ENCODE data around the gene HNRNPA2B1.
"Not testable (repeated sequence)": the region's sequence is repeated elsewhere in the genome, so short reads cannot be mapped to it uniquely, and the experiment has no call there.

HNRNPA2B1 gene

GRCh38 chr7:26178272-26178960, 22.1 kb downstream of the HNRNPA2B1 start:
- Histone ChIP-seq H3K27me3 (replicated peaks; ENCODE audit: control insufficient read depth, insufficient read depth, low read length, poor library complexity, severe bottlenecking) (no peaks in the 10 kb centered on the region), H3K36me3 (ENCODE audit: control insufficient read depth, insufficient read depth, low read length) (peaks cover 6% of the 10 kb centered on the region), H3K4me1 (ENCODE audit: control insufficient read depth, insufficient read depth, low read length, poor library complexity, severe bottlenecking) (no peaks in the 10 kb centered on the region), H3K27ac (ENCODE audit: insufficient read depth, low read length, poor library complexity, severe bottlenecking) (no peak overlapping the region), H3K9me3 (ENCODE audit: control insufficient read depth, low read length) (no peaks in the 10 kb centered on the region), H3K4me3 (ENCODE audit: insufficient read depth, low read depth, low read length, poor library complexity, severe bottlenecking) (no peak overlapping the region)
- DNase-seq: no peak

GRCh38 chr7:26177269-26177668, 23.3 kb downstream of the HNRNPA2B1 start:
- H3K27me3 ChIP-seq (replicated peaks; ENCODE audit: control insufficient read depth, insufficient read depth, low read length, poor library complexity, severe bottlenecking); DNase-seq; H3K27ac ChIP-seq (ENCODE audit: insufficient read depth, low read length, poor library complexity, severe bottlenecking); H3K4me1 ChIP-seq (ENCODE audit: control insufficient read depth, insufficient read depth, low read length, poor library complexity, severe bottlenecking); H3K36me3 ChIP-seq (ENCODE audit: control insufficient read depth, insufficient read depth, low read length); H3K9me3 ChIP-seq (ENCODE audit: control insufficient read depth, low read length); H3K4me3 ChIP-seq (ENCODE audit: insufficient read depth, low read depth, low read length, poor library complexity, severe bottlenecking): not testable (repeated sequence)

GRCh38 chr7:26176696-26177095, 23.9 kb downstream of the HNRNPA2B1 start:
- H3K36me3 ChIP-seq (ENCODE audit: control insufficient read depth, insufficient read depth, low read length); H3K9me3 ChIP-seq (ENCODE audit: control insufficient read depth, low read length); DNase-seq; H3K4me3 ChIP-seq (ENCODE audit: insufficient read depth, low read depth, low read length, poor library complexity, severe bottlenecking); H3K27ac ChIP-seq (ENCODE audit: insufficient read depth, low read length, poor library complexity, severe bottlenecking); H3K27me3 ChIP-seq (replicated peaks; ENCODE audit: control insufficient read depth, insufficient read depth, low read length, poor library complexity, severe bottlenecking); H3K4me1 ChIP-seq (ENCODE audit: control insufficient read depth, insufficient read depth, low read length, poor library complexity, severe bottlenecking): not testable (repeated sequence)

DNA sequence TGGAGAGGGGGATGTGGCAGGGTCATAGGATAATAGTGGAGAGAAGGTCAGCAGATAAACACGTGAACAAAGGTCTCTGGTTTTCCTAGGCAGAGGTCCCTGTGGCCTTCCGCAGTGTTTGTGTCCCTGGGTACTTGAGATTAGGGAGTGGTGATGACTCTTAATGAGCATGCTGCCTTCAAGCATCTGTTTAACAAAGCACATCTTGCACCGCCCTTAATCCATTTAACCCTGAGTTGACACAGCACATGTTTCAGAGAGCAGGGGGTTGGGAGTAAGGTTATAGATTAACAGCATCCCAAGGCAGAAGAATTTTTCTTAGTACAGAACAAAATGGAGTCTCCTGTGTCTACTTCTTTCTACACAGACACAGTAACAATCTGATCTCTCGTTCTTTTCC, 24.6 kb downstream of the HNRNPA2B1 start:
- H3K27ac ChIP-seq (ENCODE audit: insufficient read depth, low read length, poor library complexity, severe bottlenecking); DNase-seq; H3K27me3 ChIP-seq (replicated peaks; ENCODE audit: control insufficient read depth, insufficient read depth, low read length, poor library complexity, severe bottlenecking); H3K9me3 ChIP-seq (ENCODE audit: control insufficient read depth, low read length); H3K36me3 ChIP-seq (ENCODE audit: control insufficient read depth, insufficient read depth, low read length); H3K4me1 ChIP-seq (ENCODE audit: control insufficient read depth, insufficient read depth, low read length, poor library complexity, severe bottlenecking); H3K4me3 ChIP-seq (ENCODE audit: insufficient read depth, low read depth, low read length, poor library complexity, severe bottlenecking): not testable (repeated sequence)

GRCh38 chr7:26172048-26172447, 28.5 kb downstream of the HNRNPA2B1 start:
- no peaks in the 10 kb centered on the region for H3K27me3 ChIP-seq (replicated peaks; ENCODE audit: control insufficient read depth, insufficient read depth, low read length, poor library complexity, severe bottlenecking)
- peaks cover 3% of the 10 kb centered on the region for H3K4me1 ChIP-seq (ENCODE audit: control insufficient read depth, insufficient read depth, low read length, poor library complexity, severe bottlenecking)
- no peak for DNase-seq
- H3K36me3 ChIP-seq (ENCODE audit: control insufficient read depth, insufficient read depth, low read length): no peaks in the 10 kb centered on the region
- no peaks in the 10 kb centered on the region for H3K9me3 ChIP-seq (ENCODE audit: control insufficient read depth, low read length)
- no peak overlapping the region for H3K4me3 ChIP-seq (ENCODE audit: insufficient read depth, low read depth, low read length, poor library complexity, severe bottlenecking)
- H3K27ac ChIP-seq (ENCODE audit: insufficient read depth, low read length, poor library complexity, severe bottlenecking): no peak overlapping the region

- Histone ChIP-seq H3K9me3 (ENCODE audit: control insufficient read depth, low read length) (no peaks in the 10 kb centered on the region), H3K4me3 (ENCODE audit: insufficient read depth, low read depth, low read length, poor library complexity, severe bottlenecking) (no peak overlapping the region), H3K4me1 (ENCODE audit: control insufficient read depth, insufficient read depth, low read length, poor library complexity, severe bottlenecking) (peaks cover 7% of the 10 kb centered on the region), H3K27ac (ENCODE audit: insufficient read depth, low read length, poor library complexity, severe bottlenecking) (no peak overlapping the region), H3K27me3 (replicated peaks; ENCODE audit: control insufficient read depth, insufficient read depth, low read length, poor library complexity, severe bottlenecking) (no peaks in the 10 kb centered on the region), H3K36me3 (ENCODE audit: control insufficient read depth, insufficient read depth, low read length) (no peaks in the 10 kb centered on the region)
- no peak for DNase-seq
Observed at GRCh38 chr7:26171601-26172000, 28.9 kb downstream of the HNRNPA2B1 start.

- Histone ChIP-seq H3K4me3 (ENCODE audit: insufficient read depth, low read depth, low read length, poor library complexity, severe bottlenecking) (no peak overlapping the region), H3K36me3 (ENCODE audit: control insufficient read depth, insufficient read depth, low read length) (no peaks in the 10 kb centered on the region), H3K4me1 (ENCODE audit: control insufficient read depth, insufficient read depth, low read length, poor library complexity, severe bottlenecking) (peaks cover 12% of the 10 kb centered on the region), H3K9me3 (ENCODE audit: control insufficient read depth, low read length) (no peaks in the 10 kb centered on the region), H3K27me3 (replicated peaks; ENCODE audit: control insufficient read depth, insufficient read depth, low read length, poor library complexity, severe bottlenecking) (no peaks in the 10 kb centered on the region), H3K27ac (ENCODE audit: insufficient read depth, low read length, poor library complexity, severe bottlenecking) (no peak overlapping the region)
- DNase-seq: no peak
Observed at GRCh38 chr7:26170663-26171062, 29.9 kb downstream of the HNRNPA2B1 start.

GRCh38 chr7:26169271-26169670, 31.3 kb downstream of the HNRNPA2B1 start:
- Histone ChIP-seq H3K4me3 (ENCODE audit: insufficient read depth, low read depth, low read length, poor library complexity, severe bottlenecking) (no peak overlapping the region), H3K4me1 (ENCODE audit: control insufficient read depth, insufficient read depth, low read length, poor library complexity, severe bottlenecking) (peaks cover 12% of the 10 kb centered on the region)

DNA sequence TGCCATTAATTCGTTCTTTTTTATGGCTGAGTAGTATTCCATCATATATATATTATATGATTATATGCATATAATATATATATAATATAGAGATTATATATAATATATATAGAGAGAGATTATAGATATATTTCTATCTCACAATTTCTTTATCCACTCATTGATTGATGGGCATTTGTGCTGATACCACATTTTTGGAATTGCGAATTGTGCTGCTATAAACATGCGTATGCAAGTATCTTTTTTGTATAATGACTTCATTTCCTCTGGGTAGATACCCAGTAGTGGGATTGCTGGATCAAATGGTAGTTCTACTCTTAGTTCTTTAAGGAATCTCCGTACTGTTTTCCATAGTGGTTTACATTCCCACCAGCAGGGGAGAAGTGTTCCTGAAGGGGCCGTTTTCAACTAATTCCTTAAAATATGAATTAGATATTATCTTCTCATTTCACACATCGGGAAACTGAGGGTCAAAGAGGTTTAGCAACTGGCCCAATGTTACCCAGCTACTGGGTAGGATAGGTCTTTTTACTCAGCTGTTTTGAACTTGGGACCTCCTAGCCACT, 32.0 kb downstream of the HNRNPA2B1 start:
- Histone ChIP-seq H3K36me3 (ENCODE audit: control insufficient read depth, insufficient read depth, low read length) (no peaks in the 10 kb centered on the region), H3K4me1 (ENCODE audit: control insufficient read depth, insufficient read depth, low read length, poor library complexity, severe bottlenecking) (peaks cover 12% of the 10 kb centered on the region), H3K4me3 (ENCODE audit: insufficient read depth, low read depth, low read length, poor library complexity, severe bottlenecking) (no peak overlapping the region), H3K27ac (ENCODE audit: insufficient read depth, low read length, poor library complexity, severe bottlenecking) (no peak overlapping the region), H3K27me3 (replicated peaks; ENCODE audit: control insufficient read depth, insufficient read depth, low read length, poor library complexity, severe bottlenecking) (no peaks in the 10 kb centered on the region), H3K9me3 (ENCODE audit: control insufficient read depth, low read length) (no peaks in the 10 kb centered on the region)
- no peak for DNase-seq

More at GRCh38 chr7:26169271-26169670, 31.3 kb downstream of the HNRNPA2B1 start:
- Histone ChIP-seq H3K36me3 (ENCODE audit: control insufficient read depth, insufficient read depth, low read length) (no peaks in the 10 kb centered on the region), H3K27me3 (replicated peaks; ENCODE audit: control insufficient read depth, insufficient read depth, low read length, poor library complexity, severe bottlenecking) (no peaks in the 10 kb centered on the region), H3K27ac (ENCODE audit: insufficient read depth, low read length, poor library complexity, severe bottlenecking) (no peak overlapping the region), H3K9me3 (ENCODE audit: control insufficient read depth, low read length) (no peaks in the 10 kb centered on the region)
- DNase-seq: no peak

DNA sequence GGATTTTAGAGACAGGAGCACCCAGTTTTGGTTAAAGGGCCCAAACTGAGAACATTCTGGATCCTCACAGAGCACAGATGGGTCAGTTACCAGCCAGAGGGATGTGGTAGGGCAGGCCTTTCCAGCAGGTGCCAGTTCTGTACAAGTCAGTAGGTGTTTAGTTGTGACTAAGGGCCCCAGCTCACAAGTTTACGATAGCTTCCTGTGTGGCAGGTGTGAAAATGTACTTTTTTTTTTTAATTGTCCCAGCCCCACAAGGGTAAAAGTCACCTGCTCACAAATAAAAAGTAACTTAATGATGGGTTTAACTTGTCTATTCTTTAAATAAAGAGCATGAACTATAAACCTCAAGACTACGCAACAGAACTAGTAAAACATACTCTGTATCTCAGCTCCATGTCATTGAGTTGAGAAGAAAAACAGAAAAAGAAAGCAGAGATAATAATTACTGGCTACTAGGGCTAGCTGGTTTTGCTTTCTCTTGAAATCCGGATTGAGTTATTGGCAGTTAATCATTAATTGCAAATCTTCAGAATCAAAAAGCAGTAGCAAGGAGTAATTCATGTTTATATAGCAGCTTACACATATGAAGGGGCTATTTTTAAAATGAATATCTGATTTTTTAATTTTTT, 33.1 kb downstream of the HNRNPA2B1 start:
- H3K9me3 ChIP-seq (ENCODE audit: control insufficient read depth, low read length): no peaks in the 10 kb centered on the region
- H3K4me1 ChIP-seq (ENCODE audit: control insufficient read depth, insufficient read depth, low read length, poor library complexity, severe bottlenecking): peaks cover 12% of the 10 kb centered on the region
- no peaks in the 10 kb centered on the region for H3K27me3 ChIP-seq (replicated peaks; ENCODE audit: control insufficient read depth, insufficient read depth, low read length, poor library complexity, severe bottlenecking)
- no peak overlapping the region for H3K4me3 ChIP-seq (ENCODE audit: insufficient read depth, low read depth, low read length, poor library complexity, severe bottlenecking)
- peak overlapping the region; percentile 28 for H3K27ac ChIP-seq (ENCODE audit: insufficient read depth, low read length, poor library complexity, severe bottlenecking)
- DNase-seq: peak in 1 of 3 donors; percentile 28
- H3K36me3 ChIP-seq (ENCODE audit: control insufficient read depth, insufficient read depth, low read length): no peaks in the 10 kb centered on the region
